SU-DHL-6 (cell line): ENCODE data around the gene PDIA2.

Experiments used
- H2AFZ ChIP-seq: fragments of 200-600 bp; sonication (generic); 2 replicates; pipeline ENCODE4 v1.6.1; 2014; ENCODE audit warnings: low read depth, mild to moderate bottlenecking, moderate library complexity, mixed read lengths, antibody characterized with exemption, low read length; ENCODE audit not compliant: severe bottlenecking
- H3F3A ChIP-seq: fragments of 200-600 bp; shearing (Covaris generic); 2 replicates; pipeline ENCODE4 v1.6.0; 2016; ENCODE audit warnings: antibody characterized with exemption, mild to moderate bottlenecking; ENCODE audit not compliant: insufficient read depth
- H3K27ac ChIP-seq: fragments of 200-600 bp; sonication (generic); 2 replicates; pipeline ENCODE4 v1.5.1; 2016; ENCODE audit warnings: low read depth, mild to moderate bottlenecking, low read length, moderate library complexity, mixed read lengths
- H3K27me3 ChIP-seq: fragments of 200-600 bp; sonication (generic), shearing (Covaris generic); 2 replicates; pipeline ENCODE4 v1.6.0; 2014; ENCODE audit warnings: mild to moderate bottlenecking, low read length
- H3K36me3 ChIP-seq: fragments of 200-600 bp; sonication (generic); 2 replicates; pipeline ENCODE4 v1.6.1; 2014; ENCODE audit warnings: mild to moderate bottlenecking, low read length, mixed read lengths
- H3K4me2 ChIP-seq: fragments of 300-600, 200-600 bp; shearing (Covaris generic), sonication (generic); 2 replicates; pipeline ENCODE4 v1.6.0; 2014; ENCODE audit warnings: low read length, low read depth, mild to moderate bottlenecking; ENCODE audit not compliant: poor library complexity, severe bottlenecking
- H3K4me3 ChIP-seq: fragments of 200-600 bp; sonication (generic); 2 replicates; pipeline ENCODE4 v1.5.1; 2014; ENCODE audit warnings: antibody characterized with exemption, low read length, mild to moderate bottlenecking, mixed read lengths; ENCODE audit not compliant: insufficient read depth, poor library complexity, severe bottlenecking
- H3K79me2 ChIP-seq: fragments of 200-600 bp; sonication (generic); 2 replicates; pipeline ENCODE4 v1.6.1; 2014; ENCODE audit warnings: mild to moderate bottlenecking, low read length, moderate library complexity; ENCODE audit not compliant: insufficient read depth
- H3K9ac ChIP-seq: fragments of 200-600 bp; sonication (generic); 2 replicates; pipeline ENCODE4 v1.7.0; 2014; ENCODE audit warnings: mild to moderate bottlenecking, low read length
- H3K9me2 ChIP-seq: fragments of 200-600 bp; sonication (generic); replicated peaks from 2 replicates; pipeline ENCODE4 v1.6.1; 2014; ENCODE audit warnings: low read length; ENCODE audit not compliant: insufficient read depth
- H3K9me3 ChIP-seq: fragments of 200-600 bp; sonication (generic); 2 replicates; pipeline ENCODE4 v1.6.1; 2014; ENCODE audit warnings: low read length, mixed read lengths; ENCODE audit not compliant: insufficient read depth
- H4K20me1 ChIP-seq: fragments of 200-600 bp; sonication (generic); 2 replicates; pipeline ENCODE4 v1.6.1; 2014; ENCODE audit warnings: low read depth, mild to moderate bottlenecking, antibody characterized with exemption, low read length, moderate library complexity, mixed read lengths
- EZH2phosphoT487 ChIP-seq: fragments of 200-600 bp; sonication (generic), shearing (Covaris generic); conservative IDR thresholded peaks from 2 replicates; pipeline ENCODE4 v1.6.1; 2018; ENCODE audit warnings: mild to moderate bottlenecking, antibody characterized with exemption, low read length, moderate library complexity, mixed read lengths
- TF ChIP-seq, protein P1 (sequence below): fragments of 200-600 bp; sonication (generic); IDR thresholded peaks from one replicate; pipeline ENCODE4 v1.5.1; 2017; ENCODE audit warnings: antibody characterized with exemption, mild to moderate bottlenecking, low read length, moderate library complexity; ENCODE audit not compliant: insufficient read depth, poor library complexity, severe bottlenecking

Gene PDIA2

DNA sequence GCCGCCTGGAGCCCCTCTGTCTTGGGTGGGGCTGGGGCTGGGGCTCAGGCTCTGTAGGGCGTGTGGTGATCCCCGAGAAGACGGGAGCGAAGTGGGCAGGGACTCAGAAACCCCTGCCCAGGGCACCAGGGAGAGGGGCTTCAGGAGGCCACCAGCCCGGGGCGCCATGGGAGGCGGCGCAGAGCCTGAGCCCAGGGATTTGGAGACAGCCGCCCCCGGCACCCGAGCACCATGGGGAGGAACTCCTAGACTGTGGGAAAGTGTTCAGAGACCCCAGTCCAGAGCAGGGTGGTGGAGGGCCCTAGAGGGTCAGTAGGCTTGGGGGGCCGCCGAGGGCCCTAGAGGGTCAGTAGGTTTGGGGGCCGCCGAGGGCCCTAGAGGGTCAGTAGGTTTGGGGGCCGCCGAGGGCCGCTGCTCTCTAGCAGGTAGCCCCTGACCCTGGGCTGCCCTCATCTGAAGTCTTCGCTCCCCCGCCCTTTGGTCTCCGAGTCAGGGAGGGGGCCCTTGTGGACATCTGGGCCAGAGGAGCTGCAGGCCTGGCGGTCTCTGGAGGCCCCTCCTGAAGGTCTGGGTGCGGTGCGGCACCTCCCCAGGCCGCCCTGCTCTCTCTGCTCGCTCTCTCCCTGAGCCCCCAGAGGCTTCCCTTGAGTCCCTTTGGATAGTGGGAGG lies 1.8 kb upstream of the PDIA2 start:
- no peaks in the 10 kb centered on the region for H3F3A ChIP-seq
- no peaks in the 10 kb centered on the region for H3K9me2 ChIP-seq
- no peaks in the 10 kb centered on the region for H3K79me2 ChIP-seq
- no peaks in the 10 kb centered on the region for H4K20me1 ChIP-seq
- H3K4me2 ChIP-seq = no peak overlapping the region
- H2AFZ ChIP-seq = no peak overlapping the region
- H3K9ac ChIP-seq = no peak overlapping the region
- H3K9me3 ChIP-seq = no peaks in the 10 kb centered on the region
- H3K27me3 ChIP-seq = no peaks in the 10 kb centered on the region
- no peak overlapping the region for H3K27ac ChIP-seq
- TF ChIP-seq, protein P1, sequence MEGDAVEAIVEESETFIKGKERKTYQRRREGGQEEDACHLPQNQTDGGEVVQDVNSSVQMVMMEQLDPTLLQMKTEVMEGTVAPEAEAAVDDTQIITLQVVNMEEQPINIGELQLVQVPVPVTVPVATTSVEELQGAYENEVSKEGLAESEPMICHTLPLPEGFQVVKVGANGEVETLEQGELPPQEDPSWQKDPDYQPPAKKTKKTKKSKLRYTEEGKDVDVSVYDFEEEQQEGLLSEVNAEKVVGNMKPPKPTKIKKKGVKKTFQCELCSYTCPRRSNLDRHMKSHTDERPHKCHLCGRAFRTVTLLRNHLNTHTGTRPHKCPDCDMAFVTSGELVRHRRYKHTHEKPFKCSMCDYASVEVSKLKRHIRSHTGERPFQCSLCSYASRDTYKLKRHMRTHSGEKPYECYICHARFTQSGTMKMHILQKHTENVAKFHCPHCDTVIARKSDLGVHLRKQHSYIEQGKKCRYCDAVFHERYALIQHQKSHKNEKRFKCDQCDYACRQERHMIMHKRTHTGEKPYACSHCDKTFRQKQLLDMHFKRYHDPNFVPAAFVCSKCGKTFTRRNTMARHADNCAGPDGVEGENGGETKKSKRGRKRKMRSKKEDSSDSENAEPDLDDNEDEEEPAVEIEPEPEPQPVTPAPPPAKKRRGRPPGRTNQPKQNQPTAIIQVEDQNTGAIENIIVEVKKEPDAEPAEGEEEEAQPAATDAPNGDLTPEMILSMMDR = no peak
- no peak for TF ChIP-seq EZH2phosphoT487
- no peak overlapping the region for H3K4me3 ChIP-seq
- no peaks in the 10 kb centered on the region for H3K36me3 ChIP-seq

DNA sequence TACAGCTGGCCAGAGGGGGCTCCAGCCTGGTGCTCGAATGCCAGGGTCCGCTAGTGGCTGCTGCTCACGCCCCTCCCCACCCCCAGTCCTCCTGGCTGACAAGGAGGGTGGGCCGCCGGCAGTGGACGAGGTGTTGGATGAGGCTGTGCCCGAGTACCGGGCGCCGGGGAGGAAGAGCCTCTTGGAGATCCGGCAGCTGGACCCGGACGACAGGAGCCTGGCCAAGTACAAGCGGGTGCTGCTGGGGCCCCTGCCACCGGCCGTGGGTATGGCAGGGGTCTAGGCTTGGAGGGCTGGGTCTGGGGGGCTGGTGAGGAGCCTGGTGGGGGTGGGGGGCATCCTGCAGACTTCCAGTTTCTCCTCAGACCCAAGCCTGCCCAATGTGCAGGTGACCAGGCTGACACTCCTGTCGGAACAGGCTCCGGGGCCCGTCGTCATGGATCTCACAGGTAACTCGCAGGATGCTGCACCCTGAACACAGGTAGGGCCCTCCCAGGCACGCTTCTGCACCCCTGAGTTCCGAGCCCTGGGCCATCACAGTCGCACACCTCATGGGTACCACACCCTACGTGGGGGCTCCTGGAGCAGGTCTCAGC lies 1.2 kb upstream of the PDIA2 start:
- no peak for TF ChIP-seq EZH2phosphoT487
- TF ChIP-seq, protein P1 = no peak
- Histone ChIP-seq H3K4me3 (no peak overlapping the region), H3F3A (no peaks in the 10 kb centered on the region), H2AFZ (no peak overlapping the region), H4K20me1 (no peaks in the 10 kb centered on the region), H3K79me2 (no peaks in the 10 kb centered on the region), H3K9me2 (no peaks in the 10 kb centered on the region), H3K36me3 (no peaks in the 10 kb centered on the region), H3K9ac (no peak overlapping the region), H3K27ac (no peak overlapping the region), H3K27me3 (no peaks in the 10 kb centered on the region), H3K9me3 (no peaks in the 10 kb centered on the region), H3K4me2 (no peak overlapping the region)

DNA sequence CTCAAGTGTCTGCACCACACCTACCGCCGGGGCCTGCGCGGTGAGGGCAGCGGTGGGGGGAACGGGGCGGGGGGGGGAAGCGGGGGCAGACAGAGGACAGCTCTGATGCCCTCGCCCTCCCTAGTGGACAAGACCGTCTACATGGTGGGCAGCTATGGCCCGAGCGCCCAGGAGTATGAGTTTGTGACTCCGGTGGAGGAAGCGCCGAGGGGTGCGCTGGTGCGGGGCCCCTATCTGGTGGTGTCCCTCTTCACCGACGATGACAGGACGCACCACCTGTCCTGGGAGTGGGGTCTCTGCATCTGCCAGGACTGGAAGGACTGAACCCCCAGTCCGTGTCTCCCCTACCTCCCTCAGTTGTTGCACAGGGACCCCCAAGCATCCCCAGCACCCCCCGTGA lies 473 bp upstream of the PDIA2 start:
- Histone ChIP-seq H3K9me2 (no peaks in the 10 kb centered on the region), H3K9me3 (no peaks in the 10 kb centered on the region), H3K79me2 (no peaks in the 10 kb centered on the region), H3K4me2 (no peak overlapping the region), H2AFZ (no peak overlapping the region), H3K9ac (no peak overlapping the region), H3K27ac (no peak overlapping the region), H4K20me1 (no peaks in the 10 kb centered on the region), H3K4me3 (no peak overlapping the region), H3F3A (no peaks in the 10 kb centered on the region), H3K27me3 (no peaks in the 10 kb centered on the region), H3K36me3 (no peaks in the 10 kb centered on the region)
- no peak for TF ChIP-seq EZH2phosphoT487
- TF ChIP-seq, protein P1 = no peak
